GM23338 (cell line): ENCODE data around the gene GRIK1. TPM values are rescaled to one million over a fixed set of nuclear protein-coding genes. Genes with fewer than 3 reads are reported as not detected.

ENCODE experiments used
- ATAC-seq: fragments of 200-7000 bp; cut with Tn5 transposase; 3 replicates; pipeline ENCODE4 v1.9.1; 2020
- DNase-seq: peaks from one replicate; pipeline ENCODE4 v3.0.0-alpha.2; 2015; ENCODE audit warnings: low spot score
- H2AFZ ChIP-seq: fragments of 200-600 bp; sonication (generic); 2 replicates; pipeline ENCODE4 v1.8.0; 2016; ENCODE audit warnings: antibody characterized with exemption, mild to moderate bottlenecking, moderate library complexity
- H3F3A ChIP-seq: fragments of 200-600 bp; sonication (generic); replicated peaks from 2 replicates; pipeline ENCODE4 v1.8.0; 2017; ENCODE audit warnings: antibody characterized with exemption, mixed run types, low read depth
- H3K27ac ChIP-seq: fragments of 200-600 bp; sonication (generic); 2 replicates; pipeline ENCODE4 v1.6.1; 2016; ENCODE audit warnings: low read depth
- H3K27me3 ChIP-seq: fragments of 200-600 bp; sonication (generic); 2 replicates; pipeline ENCODE4 v1.8.0; 2016; ENCODE audit warnings: mild to moderate bottlenecking, mixed run types, moderate library complexity; ENCODE audit not compliant: insufficient read depth
- H3K36me3 ChIP-seq: fragments of 200-600 bp; sonication (generic); 2 replicates; pipeline ENCODE4 v1.8.0; 2016; ENCODE audit warnings: mild to moderate bottlenecking; ENCODE audit not compliant: insufficient read depth
- H3K4me1 ChIP-seq: fragments of 200-600 bp; sonication (generic); 2 replicates; pipeline ENCODE4 v1.8.0; 2016; ENCODE audit warnings: mild to moderate bottlenecking, moderate library complexity; ENCODE audit not compliant: insufficient read depth
- H3K4me2 ChIP-seq: fragments of 200-600 bp; sonication (generic); 2 replicates; pipeline ENCODE4 v1.7.1; 2017; ENCODE audit warnings: mixed run types
- H3K4me3 ChIP-seq: fragments of 200-600 bp; sonication (generic); 2 replicates; pipeline ENCODE4 v1.6.1; 2016; ENCODE audit warnings: mixed run types
- H3K79me2 ChIP-seq: fragments of 200-600 bp; sonication (generic); replicated peaks from 2 replicates; pipeline ENCODE4 v1.8.0; 2017; ENCODE audit warnings: mild to moderate bottlenecking; ENCODE audit not compliant: insufficient read depth
- H3K9me2 ChIP-seq: fragments of 200-600 bp; sonication (generic); 2 replicates; pipeline ENCODE4 v1.8.0; 2017; ENCODE audit not compliant: insufficient read depth
- H4K20me1 ChIP-seq: fragments of 200-600 bp; sonication (generic); replicated peaks from 2 replicates; pipeline ENCODE4 v1.8.0; 2017; ENCODE audit warnings: mild to moderate bottlenecking; ENCODE audit not compliant: insufficient read depth
- H3K27ac Mint-ChIP-seq: 2 replicates; pipeline ENCODE4 v1.8.0; 2020; ENCODE audit warnings: inconsistent platforms, mild to moderate bottlenecking, moderate library complexity, mixed read lengths
- H3K27me3 Mint-ChIP-seq: 3 replicates; pipeline ENCODE4 v1.8.0; 2022; ENCODE audit warnings: low read depth, mild to moderate bottlenecking, moderate library complexity, mixed read lengths, inconsistent platforms; ENCODE audit not compliant: insufficient read depth, poor library complexity
- H3K36me3 Mint-ChIP-seq: 3 replicates; pipeline ENCODE4 v1.8.0; 2021; ENCODE audit warnings: low read depth, mild to moderate bottlenecking, inconsistent platforms, moderate library complexity, mixed read lengths
- H3K4me1 Mint-ChIP-seq: 3 replicates; pipeline ENCODE4 v1.8.0; 2020; ENCODE audit warnings: mild to moderate bottlenecking, inconsistent platforms, mixed read lengths
- H3K4me3 Mint-ChIP-seq: 3 replicates; pipeline ENCODE4 v1.8.0; 2021; ENCODE audit warnings: moderate library complexity, mild to moderate bottlenecking, inconsistent platforms, mixed read lengths
- H3K9me3 Mint-ChIP-seq: 3 replicates; pipeline ENCODE4 v1.8.0; 2020; ENCODE audit warnings: moderate library complexity, mild to moderate bottlenecking, inconsistent platforms, mixed read lengths
- CREB1 ChIP-seq: fragments of 250-450 bp; sonication (Bioruptor Pico); IDR thresholded peaks from 2 replicates; pipeline ENCODE4 v1.5.0; 2020; ENCODE audit warnings: low read depth, mild to moderate bottlenecking, moderate library complexity
- CTCF ChIP-seq, 2 experiments: fragments of 200-600 bp in 1 of 2; sonication (generic) in 1 of 2; conservative IDR thresholded peaks; 2 replicates each; pipeline versions ENCODE4 v1.5.1 to v1.6.1; 2016 to 2017; ENCODE audit warnings: antibody characterized with exemption in 2 of 2, low read depth in 2 of 2, mild to moderate bottlenecking in 2 of 2, moderate library complexity in 1 of 2
- ETS1 ChIP-seq: IDR thresholded peaks from 2 replicates; pipeline ENCODE4 v1.6.1; 2016; ENCODE audit warnings: antibody characterized with exemption
- EZH2 ChIP-seq: fragments of 200-600 bp; sonication (generic); IDR thresholded peaks from one replicate; pipeline ENCODE4 v1.8.0; 2017; ENCODE audit warnings: antibody characterized with exemption, mild to moderate bottlenecking, low read depth; ENCODE audit not compliant: unreplicated experiment
- EZH2phosphoT487 ChIP-seq: fragments of 200-600 bp; sonication (generic); IDR thresholded peaks from one replicate; pipeline ENCODE4 v1.8.1; 2018; ENCODE audit warnings: antibody characterized with exemption; ENCODE audit not compliant: unreplicated experiment
- JUNB ChIP-seq: IDR thresholded peaks from one replicate; pipeline ENCODE4 v1.6.1; 2016; ENCODE audit warnings: antibody characterized with exemption; ENCODE audit not compliant: unreplicated experiment
- NANOG ChIP-seq: IDR thresholded peaks from 2 replicates; pipeline ENCODE4 v1.6.1; 2016; ENCODE audit warnings: antibody characterized with exemption, borderline replicate concordance
- POLR2AphosphoS5 ChIP-seq: IDR thresholded peaks from 2 replicates; pipeline ENCODE4 v1.6.1; 2016; ENCODE audit warnings: antibody characterized with exemption, low read depth
- REST ChIP-seq: IDR thresholded peaks from one replicate; pipeline ENCODE4 v1.6.1; 2018; ENCODE audit warnings: antibody characterized with exemption; ENCODE audit not compliant: unreplicated experiment
- STAT1 ChIP-seq: IDR thresholded peaks from one replicate; pipeline ENCODE4 v1.6.1; 2016; ENCODE audit warnings: antibody characterized with exemption; ENCODE audit not compliant: unreplicated experiment
- ZNF114 ChIP-seq: fragments of 250-450 bp; sonication (Bioruptor Pico); IDR thresholded peaks from 2 replicates; pipeline ENCODE4 v1.5.0; 2020; ENCODE audit warnings: mild to moderate bottlenecking, moderate library complexity
- ZNF331 ChIP-seq: fragments of 250-450 bp; sonication (Bioruptor Pico); IDR thresholded peaks from 2 replicates; pipeline ENCODE4 v1.5.0; 2020; ENCODE audit warnings: low read depth, mild to moderate bottlenecking, moderate library complexity
- ZNF462 ChIP-seq: fragments of 250-450 bp; sonication (Bioruptor Pico); IDR thresholded peaks from 2 replicates; pipeline ENCODE4 v1.5.0; 2020; ENCODE audit warnings: mild to moderate bottlenecking, moderate library complexity
- polyA plus RNA-seq: library from polyadenylated mRNA; unstranded; fragments of >200 nt; fragmentation: Nextera tagmentation; extraction: Ambion mirVana; gene quantifications from 2 replicates; pipeline ENCODE4 v1.2.1, GENCODE V29; 2016
- total RNA-seq: library from RNA; depleted of rRNA; stranded (reverse); fragments of >200 nt; shearing (Covaris generic); gene quantifications from 2 replicates; pipeline ENCODE4 v1.2.3, GENCODE V29; 2014

The GRIK1 gene
- total and polyA plus RNA-seq, 2 experiments from 2014 or later, result 0.18 to 0.42 TPM

- Mint-ChIP-seq H3K27ac (no peak overlapping the region), H3K4me1 (peaks cover 29% of the 10 kb centered on the region), H3K36me3 (no peaks in the 10 kb centered on the region), H3K9me3 (no peaks in the 10 kb centered on the region), H3K27me3 (peaks cover 3% of the 10 kb centered on the region), H3K4me3 (no peak overlapping the region)
- no peak for TF ChIP-seq ETS1
- TF ChIP-seq CTCF (conservative IDR thresholded peaks at IDR 0.05; ENCODE audit: low read depth in 2 of 2), result no peak
- TF ChIP-seq EZH2phosphoT487, result no peak
- no peak for TF ChIP-seq EZH2
- TF ChIP-seq ZNF331 (CRISPR knock-in tag), result no peak
- TF ChIP-seq JUNB, result no peak
- TF ChIP-seq ZNF462, result no peak
- TF ChIP-seq CREB1, result no peak
- TF ChIP-seq NANOG, result no peak
- TF ChIP-seq STAT1, result no peak
- TF ChIP-seq REST, result no peak
- no peak for TF ChIP-seq ZNF114 (CRISPR knock-in tag)
- TF ChIP-seq POLR2AphosphoS5, result no peak
- Histone ChIP-seq H3K27me3 (no peaks in the 10 kb centered on the region), H3K4me1 (peaks cover 15% of the 10 kb centered on the region), H3K4me2 (no peak overlapping the region), H3K27ac (no peak overlapping the region), H3K79me2 (no peaks in the 10 kb centered on the region), H4K20me1 (no peaks in the 10 kb centered on the region), H3F3A (no peaks in the 10 kb centered on the region), H3K9me2 (no peaks in the 10 kb centered on the region), H3K36me3 (no peaks in the 10 kb centered on the region), H3K4me3 (no peak overlapping the region), H2AFZ (no peak overlapping the region)
- no peak for DNase-seq
- ATAC-seq, result no peak
Observed at GRCh38 chr21:29797155-29797554, 142.6 kb downstream of the GRIK1 start.
